HEK293T (cell line): ENCODE results near the gene ANK2.
A peak's percentile ranks its signal among the peaks of the same experiment; 100 is the strongest.

Source experiments
- CTCF ChIA-PET: fragments of 350-600 bp; formaldehyde crosslinking; extraction: SDS; loops from one replicate; lab custom pipeline; 2021; ENCODE audit warnings: antibody characterized with exemption, inconsistent platforms; lab: Yijun Ruan, JAX
- POLR2A ChIA-PET: fragments of 350-600 bp; formaldehyde crosslinking; extraction: SDS; loops from one replicate; lab custom pipeline; 2020; ENCODE audit warnings: antibody characterized with exemption, inconsistent platforms; lab: Yijun Ruan, JAX
- DNase-seq: peaks from one replicate; pipeline ENCODE4 v3.0.0; 2012; ENCODE audit warnings: mixed read lengths; ENCODE audit errors: extremely low spot score
- ARNT ChIP-seq: fragments of 450-650 bp; IDR thresholded peaks from 2 replicates; pipeline ENCODE4 v1.6.1; 2017; ENCODE audit warnings: mild to moderate bottlenecking
- BHLHE40 ChIP-seq: fragments of 450-650 bp; IDR thresholded peaks from 2 replicates; pipeline ENCODE4 v1.6.1; 2016; ENCODE audit warnings: mild to moderate bottlenecking, moderate library complexity, borderline replicate concordance
- CTBP1 ChIP-seq: fragments of 450-650 bp; IDR thresholded peaks from 2 replicates; pipeline ENCODE4 v1.6.1; 2016; ENCODE audit warnings: borderline replicate concordance
- ELF4 ChIP-seq: fragments of 450-650 bp; IDR thresholded peaks from 2 replicates; pipeline ENCODE4 v1.6.1; 2017; ENCODE audit warnings: antibody characterized with exemption
- FOXA1 ChIP-seq: fragments of 450-650 bp; IDR thresholded peaks from 2 replicates; pipeline ENCODE4 v1.6.1; 2016; ENCODE audit warnings: mild to moderate bottlenecking
- FOXK2 ChIP-seq: fragments of 450-650 bp; IDR thresholded peaks from 2 replicates; pipeline ENCODE4 v1.6.1; 2016; ENCODE audit warnings: mild to moderate bottlenecking
- FOXM1 ChIP-seq: fragments of 450-650 bp; IDR thresholded peaks from 2 replicates; pipeline ENCODE4 v1.6.1; 2017; ENCODE audit warnings: mild to moderate bottlenecking, borderline replicate concordance
- HDGF ChIP-seq: fragments of 450-650 bp; IDR thresholded peaks from 2 replicates; pipeline ENCODE4 v1.6.1; 2017; ENCODE audit warnings: antibody characterized with exemption, borderline replicate concordance
- L3MBTL2 ChIP-seq: fragments of 450-650 bp; conservative IDR thresholded peaks from 2 replicates; pipeline ENCODE4 v1.6.1; 2016; ENCODE audit warnings: mild to moderate bottlenecking
- LEF1 ChIP-seq: fragments of 450-650 bp; IDR thresholded peaks from 2 replicates; pipeline ENCODE4 v1.6.1; 2017; ENCODE audit warnings: mild to moderate bottlenecking, borderline replicate concordance
- NFRKB ChIP-seq: fragments of 450-650 bp; IDR thresholded peaks from 2 replicates; pipeline ENCODE4 v1.6.1; 2016; ENCODE audit warnings: mild to moderate bottlenecking, moderate library complexity
- SP1 ChIP-seq: fragments of 450-650 bp; IDR thresholded peaks from 2 replicates; pipeline ENCODE4 v1.6.1; 2017
- SUZ12 ChIP-seq: fragments of 450-650 bp; IDR thresholded peaks from 2 replicates; pipeline ENCODE4 v1.6.1; 2016; ENCODE audit warnings: mild to moderate bottlenecking
- TARDBP ChIP-seq: fragments of 450-650 bp; IDR thresholded peaks from 2 replicates; pipeline ENCODE4 v1.6.1; 2016
- ZNF384 ChIP-seq: fragments of 450-650 bp; IDR thresholded peaks from 2 replicates; pipeline ENCODE4 v1.6.1; 2016
- TF ChIP-seq, protein P1 (sequence below): fragments of 450-650 bp; IDR thresholded peaks from 2 replicates; pipeline ENCODE4 v1.6.1; 2016

The ANK2 gene

DNA sequence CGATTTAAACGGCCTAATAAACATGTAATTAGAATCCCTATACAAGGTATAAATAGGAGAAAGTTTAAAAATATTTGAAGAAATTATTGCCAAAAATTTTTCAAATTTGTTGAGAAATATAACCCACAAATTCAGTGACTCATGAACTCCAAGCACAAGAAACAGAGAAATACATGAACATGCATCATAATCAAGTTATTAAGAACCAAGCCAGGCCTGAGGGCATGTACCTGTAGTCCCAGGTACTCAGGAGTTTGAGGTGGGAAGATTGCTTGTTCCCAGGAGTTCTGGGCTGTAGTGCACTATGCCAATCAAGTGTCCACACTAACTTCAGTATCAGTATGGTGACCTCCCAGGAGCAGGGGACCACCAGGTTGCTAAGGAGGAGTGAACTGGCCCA is 370.2 kb downstream of the ANK2 start:
- DNase-seq, result no peak
- CTCF ChIA-PET, result no interaction called here
- no peak for TF ChIP-seq ZNF384
- no peak for TF ChIP-seq BHLHE40
- TF ChIP-seq L3MBTL2, result no peak
- TF ChIP-seq TARDBP, result no peak
- no peak for TF ChIP-seq ELF4
- TF ChIP-seq NFRKB, result no peak
- TF ChIP-seq, protein P1, sequence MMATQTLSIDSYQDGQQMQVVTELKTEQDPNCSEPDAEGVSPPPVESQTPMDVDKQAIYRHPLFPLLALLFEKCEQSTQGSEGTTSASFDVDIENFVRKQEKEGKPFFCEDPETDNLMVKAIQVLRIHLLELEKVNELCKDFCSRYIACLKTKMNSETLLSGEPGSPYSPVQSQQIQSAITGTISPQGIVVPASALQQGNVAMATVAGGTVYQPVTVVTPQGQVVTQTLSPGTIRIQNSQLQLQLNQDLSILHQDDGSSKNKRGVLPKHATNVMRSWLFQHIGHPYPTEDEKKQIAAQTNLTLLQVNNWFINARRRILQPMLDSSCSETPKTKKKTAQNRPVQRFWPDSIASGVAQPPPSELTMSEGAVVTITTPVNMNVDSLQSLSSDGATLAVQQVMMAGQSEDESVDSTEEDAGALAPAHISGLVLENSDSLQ, result no peak
- no peak for TF ChIP-seq FOXA1
- no peak for TF ChIP-seq FOXM1
- no peak for TF ChIP-seq CTBP1
- no peak for TF ChIP-seq SP1
- TF ChIP-seq LEF1, result no peak
- TF ChIP-seq FOXK2, result no peak
- TF ChIP-seq ARNT, result no peak
- POLR2A ChIA-PET, result no interaction called here

DNA sequence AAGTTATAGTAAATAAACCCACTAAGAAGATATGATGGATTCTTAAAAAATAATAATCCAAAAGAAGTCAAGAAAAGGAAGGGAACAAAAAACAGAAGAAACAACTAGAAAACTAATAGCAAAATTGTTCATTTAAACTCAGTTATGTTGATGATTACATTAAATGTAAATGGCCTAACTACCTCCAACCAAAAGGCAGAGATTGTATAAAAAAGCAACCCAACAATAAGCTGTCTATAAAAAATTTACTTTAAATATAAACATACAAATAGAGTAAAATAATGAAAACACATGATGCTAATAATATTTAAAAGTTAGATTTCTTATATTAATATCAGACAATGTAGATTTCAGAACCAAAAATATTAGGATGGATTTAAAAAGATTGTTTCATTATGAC is 371.5 kb downstream of the ANK2 start:
- POLR2A ChIA-PET, result no interaction called here
- TF ChIP-seq SP1, result no peak
- TF ChIP-seq, protein P1, result no peak
- no peak for TF ChIP-seq ELF4
- no peak for TF ChIP-seq ZNF384
- TF ChIP-seq FOXA1, result no peak
- CTCF ChIA-PET, result no interaction called here
- no peak for DNase-seq

DNA sequence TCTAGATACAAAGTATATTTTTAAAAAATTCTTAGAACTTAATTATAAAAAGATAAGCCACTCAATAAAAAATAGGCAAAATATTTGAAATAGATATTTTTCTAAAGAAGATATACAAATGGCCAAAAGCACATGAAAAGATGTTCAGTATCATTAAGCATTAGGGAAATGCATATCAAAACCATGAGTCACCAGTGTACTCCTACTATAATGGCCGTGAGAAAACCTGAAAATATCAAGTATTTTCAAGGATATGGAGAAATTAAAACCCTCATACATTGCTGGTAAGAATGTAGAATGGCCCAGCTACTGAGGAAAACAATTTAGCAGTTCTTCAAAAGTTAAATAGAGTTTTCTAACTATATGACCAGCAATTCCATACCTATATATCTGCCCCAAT is 374.2 kb downstream of the ANK2 start:
- ChIA-PET POLR2A (no interaction called here), CTCF (no interaction called here)
- no peak for TF ChIP-seq FOXA1
- no peak for TF ChIP-seq NFRKB
- no peak for TF ChIP-seq CTBP1
- no peak for TF ChIP-seq BHLHE40
- no peak for TF ChIP-seq HDGF
- no peak for TF ChIP-seq FOXM1
- no peak for TF ChIP-seq SP1
- TF ChIP-seq TARDBP, result no peak
- TF ChIP-seq L3MBTL2, result no peak
- TF ChIP-seq, protein P1, result no peak
- no peak for TF ChIP-seq FOXK2
- TF ChIP-seq SUZ12, result no peak
- no peak for TF ChIP-seq LEF1
- no peak for TF ChIP-seq ZNF384
- no peak for TF ChIP-seq ARNT
- TF ChIP-seq ELF4, result no peak
- DNase-seq, result no peak

DNA sequence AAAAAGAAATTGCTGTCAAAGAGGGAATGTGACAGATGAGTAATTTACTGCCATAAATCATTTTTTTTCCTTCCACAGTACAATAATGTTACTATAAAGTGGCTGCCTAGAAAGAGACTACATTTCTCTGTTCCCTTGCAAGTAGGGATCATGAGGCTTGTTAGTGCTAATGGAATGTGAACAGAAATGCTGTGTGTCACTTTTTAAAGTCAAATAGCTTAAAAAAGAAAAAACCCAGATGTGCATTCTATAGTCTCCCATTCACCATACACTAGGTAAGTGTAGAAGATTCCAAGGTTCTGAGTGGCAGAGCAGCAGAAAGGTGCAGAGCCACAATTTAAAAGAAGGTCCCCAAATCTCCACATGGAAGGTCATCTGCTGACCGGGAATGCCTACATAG is 383.7 kb downstream of the ANK2 start:
- ChIA-PET CTCF (no interaction called here), POLR2A (no interaction called here)
- DNase-seq, result no peak
- TF ChIP-seq BHLHE40, result no peak
- TF ChIP-seq, protein P1, result peak; percentile 17; the same call in 1 of the 2 replicates
